Effector memory CD4-positive, alpha-beta T cell (primary cell): ENCODE measurements around the gene LYZ.

Source experiments
- DNase-seq, 3 donors: peaks; one replicate each; pipeline ENCODE4 v3.0.0-alpha.2; 2020
- H3K27ac ChIP-seq: 2 replicates; pipeline ENCODE4 v1.7.0; 2013; ENCODE audit warnings: mild to moderate bottlenecking, low read length, moderate library complexity; ENCODE audit not compliant: insufficient read depth, poor library complexity, severe bottlenecking
- H3K27me3 ChIP-seq: replicated peaks from 2 replicates; pipeline ENCODE4 v1.7.0; 2013; ENCODE audit warnings: mild to moderate bottlenecking, low read length; ENCODE audit not compliant: insufficient read depth, control insufficient read depth, poor library complexity, severe bottlenecking
- H3K36me3 ChIP-seq: 2 replicates; pipeline ENCODE4 v1.7.0; 2013; ENCODE audit warnings: mild to moderate bottlenecking, low read length, moderate library complexity; ENCODE audit not compliant: control insufficient read depth, insufficient read depth
- H3K4me1 ChIP-seq: 2 replicates; pipeline ENCODE4 v1.7.0; 2013; ENCODE audit warnings: low read length, mild to moderate bottlenecking; ENCODE audit not compliant: control insufficient read depth, insufficient read depth, poor library complexity, severe bottlenecking
- H3K4me3 ChIP-seq: 2 replicates; pipeline ENCODE4 v1.7.0; 2013; ENCODE audit warnings: low read length, low read depth, mild to moderate bottlenecking; ENCODE audit not compliant: insufficient read depth, poor library complexity, severe bottlenecking
- H3K9me3 ChIP-seq: 2 replicates; pipeline ENCODE4 v1.7.0; 2013; ENCODE audit warnings: mild to moderate bottlenecking, low read length, moderate library complexity; ENCODE audit not compliant: control insufficient read depth

Gene LYZ

DNA sequence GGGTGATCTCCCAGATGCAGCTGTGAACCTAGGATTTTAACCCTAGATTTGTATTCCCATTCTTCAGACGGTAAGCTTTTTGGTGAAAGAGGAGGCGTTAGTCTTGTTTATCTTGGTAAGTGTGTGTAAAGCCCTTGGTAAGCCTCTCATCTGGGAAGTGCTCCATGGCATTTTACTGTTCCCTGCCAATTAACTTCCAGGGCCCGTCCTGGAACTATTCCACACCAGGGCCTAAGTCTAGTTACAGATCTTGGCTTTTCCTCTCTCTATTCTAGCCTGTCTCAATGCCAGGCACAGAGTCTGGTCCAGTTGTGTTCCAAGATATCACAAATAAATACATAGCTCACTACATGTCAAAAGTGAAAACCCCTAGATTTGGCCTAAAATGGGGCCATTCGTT is 53.8 kb downstream of the LYZ start:
- H3K9me3 ChIP-seq: no peaks in the 10 kb centered on the region
- H3K27ac ChIP-seq: no peak overlapping the region
- H3K27me3 ChIP-seq: no peaks in the 10 kb centered on the region
- no peak overlapping the region for H3K4me3 ChIP-seq
- DNase-seq: no peak
- no peaks in the 10 kb centered on the region for H3K4me1 ChIP-seq
- H3K36me3 ChIP-seq: no peaks in the 10 kb centered on the region
